ENCODE results near the gene CPNE5. TPM values are rescaled to one million over a fixed set of nuclear protein-coding genes. Genes with fewer than 3 reads are reported as not detected.
A peak's percentile ranks its signal among the peaks of the same experiment; 100 is the strongest.

Gene CPNE5
- total RNA-seq = under 1 TPM; 0.26 to 0.52 (median 0.28) TPM

DNA sequence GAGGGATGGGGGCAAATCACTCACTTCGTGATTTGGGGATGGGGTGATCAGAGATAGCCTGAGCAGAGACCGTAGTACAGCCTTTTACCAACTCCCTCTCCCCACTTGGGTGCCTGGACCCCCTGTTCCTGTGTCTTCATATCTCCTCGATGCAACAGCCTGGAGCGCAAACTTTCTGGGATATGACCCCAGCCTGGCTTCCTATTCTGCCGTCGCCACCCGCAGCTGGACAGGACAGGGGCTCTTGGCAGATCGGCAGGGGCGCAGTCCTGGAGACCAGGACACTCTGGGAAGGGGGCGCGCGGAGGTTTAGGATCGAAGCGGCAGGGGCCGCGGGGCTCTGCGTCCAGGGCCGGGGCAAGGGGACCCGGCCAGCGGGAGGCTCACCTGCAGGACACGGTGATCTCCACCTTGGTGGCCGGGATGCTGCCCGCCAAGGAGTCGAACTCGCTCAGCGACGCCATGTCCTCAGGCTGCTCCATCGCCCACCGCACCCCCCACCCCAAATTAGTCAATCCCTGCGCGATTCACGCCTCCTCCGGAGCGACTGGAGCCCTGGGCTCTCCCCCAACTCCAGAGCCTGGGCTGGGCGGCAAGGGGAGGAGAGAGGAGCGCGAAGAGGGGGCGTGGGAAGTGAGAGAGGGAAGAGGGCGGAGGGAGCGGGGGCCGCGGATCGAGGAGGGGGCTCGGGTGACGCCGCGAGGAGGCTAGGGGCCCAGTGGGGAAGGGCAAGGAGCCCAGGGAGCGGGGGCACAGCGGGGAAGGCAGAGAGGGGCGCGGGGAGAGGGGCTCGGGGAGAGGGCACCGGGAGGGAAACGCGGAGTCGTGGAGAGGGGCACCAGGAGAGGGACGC lies at the start of gene CPNE5:
Gene CPNE5, minus strand, starts transcription at position 549 of the 853 bp plus-strand sequence. Its CDS starts 67 bp downstream, at position 482.
- Mint-ChIP-seq H3K4me3 (peak within 1 kb of the TSS; percentile 76), H3K4me1 (ENCODE audit: low read depth) (peaks cover 8% of the 10 kb centered on the region), H3K36me3 (ENCODE audit: insufficient read depth) (no peaks in the 10 kb centered on the region), H3K9me3 (no peaks in the 10 kb centered on the region), H3K27me3 (ENCODE audit: low read depth) (peaks cover 29% of the 10 kb centered on the region)
- DNase-seq (no peak), ATAC-seq (peak; percentile 13 to 30)

DNA sequence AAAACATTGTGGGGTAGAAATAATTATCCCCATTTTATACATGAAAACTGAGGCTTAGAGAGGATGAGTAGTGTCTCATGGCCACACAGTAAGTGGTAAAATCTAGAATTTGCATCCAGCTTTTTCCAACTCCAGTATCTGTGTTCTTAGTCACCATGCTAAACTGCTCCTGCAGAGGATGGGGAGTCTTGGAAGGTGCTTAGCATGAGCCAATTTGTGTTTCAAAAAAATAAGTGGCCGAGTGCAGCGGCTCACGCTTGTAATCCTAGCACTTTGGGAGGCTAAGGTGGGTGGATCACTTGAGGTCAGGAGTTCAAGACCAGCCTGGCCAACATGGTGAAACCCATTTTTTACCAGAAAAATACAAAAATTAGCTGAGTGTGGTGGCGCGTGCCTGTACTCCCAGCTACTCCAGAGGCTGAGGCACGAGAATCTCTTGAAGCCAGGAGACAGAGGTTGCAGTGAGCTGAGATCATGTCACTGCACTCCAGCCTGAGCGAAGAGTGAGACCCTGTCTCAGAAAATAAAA lies 48.9 kb upstream of the CPNE5 start:
- Mint-ChIP-seq H3K27me3 (ENCODE audit: low read depth) (no peaks in the 10 kb centered on the region), H3K9me3 (no peaks in the 10 kb centered on the region), H3K4me1 (ENCODE audit: low read depth) (peaks cover 39% of the 10 kb centered on the region), H3K4me3 (peak overlapping the region; percentile 13), H3K36me3 (ENCODE audit: insufficient read depth) (no peaks in the 10 kb centered on the region)
- ATAC-seq (no peak), DNase-seq (no peak)

DNA sequence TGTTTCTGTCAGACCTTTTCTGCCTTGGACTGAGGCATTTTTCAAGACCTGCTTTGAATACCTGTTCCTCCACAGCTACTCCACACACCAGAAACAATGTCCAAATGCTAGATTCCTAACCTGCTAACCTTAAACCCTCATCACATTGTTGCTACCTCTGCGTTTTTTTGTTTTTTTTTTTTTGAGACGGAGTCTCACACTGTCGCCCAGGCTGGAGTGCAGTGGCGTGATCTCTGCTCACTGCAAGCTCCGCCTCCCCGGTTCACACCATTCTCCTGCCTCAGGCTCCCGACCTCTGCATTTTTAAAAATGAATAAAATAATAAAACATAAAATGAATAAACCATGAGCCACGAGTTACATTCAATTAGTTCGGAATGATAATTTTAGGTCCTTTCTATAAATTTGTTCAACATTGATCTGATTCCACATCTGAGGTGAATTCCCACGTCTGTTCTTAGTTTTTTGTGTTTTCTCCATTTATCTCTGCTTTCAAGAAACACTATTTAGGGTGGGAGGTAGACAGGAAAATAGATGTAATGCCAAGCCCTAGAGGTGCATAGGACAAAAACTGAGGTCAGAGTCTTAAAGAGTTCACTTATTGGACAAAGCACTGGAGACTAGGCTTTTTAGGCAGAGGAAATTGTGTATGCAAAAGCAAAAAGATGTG lies 47.8 kb upstream of the CPNE5 start:
- Mint-ChIP-seq H3K27me3 (ENCODE audit: low read depth) (no peaks in the 10 kb centered on the region), H3K36me3 (ENCODE audit: insufficient read depth) (no peaks in the 10 kb centered on the region), H3K4me1 (ENCODE audit: low read depth) (peaks cover 34% of the 10 kb centered on the region), H3K4me3 (peak overlapping the region; percentile 93), H3K9me3 (no peaks in the 10 kb centered on the region)
- ATAC-seq = no peak
- DNase-seq = no peak

DNA sequence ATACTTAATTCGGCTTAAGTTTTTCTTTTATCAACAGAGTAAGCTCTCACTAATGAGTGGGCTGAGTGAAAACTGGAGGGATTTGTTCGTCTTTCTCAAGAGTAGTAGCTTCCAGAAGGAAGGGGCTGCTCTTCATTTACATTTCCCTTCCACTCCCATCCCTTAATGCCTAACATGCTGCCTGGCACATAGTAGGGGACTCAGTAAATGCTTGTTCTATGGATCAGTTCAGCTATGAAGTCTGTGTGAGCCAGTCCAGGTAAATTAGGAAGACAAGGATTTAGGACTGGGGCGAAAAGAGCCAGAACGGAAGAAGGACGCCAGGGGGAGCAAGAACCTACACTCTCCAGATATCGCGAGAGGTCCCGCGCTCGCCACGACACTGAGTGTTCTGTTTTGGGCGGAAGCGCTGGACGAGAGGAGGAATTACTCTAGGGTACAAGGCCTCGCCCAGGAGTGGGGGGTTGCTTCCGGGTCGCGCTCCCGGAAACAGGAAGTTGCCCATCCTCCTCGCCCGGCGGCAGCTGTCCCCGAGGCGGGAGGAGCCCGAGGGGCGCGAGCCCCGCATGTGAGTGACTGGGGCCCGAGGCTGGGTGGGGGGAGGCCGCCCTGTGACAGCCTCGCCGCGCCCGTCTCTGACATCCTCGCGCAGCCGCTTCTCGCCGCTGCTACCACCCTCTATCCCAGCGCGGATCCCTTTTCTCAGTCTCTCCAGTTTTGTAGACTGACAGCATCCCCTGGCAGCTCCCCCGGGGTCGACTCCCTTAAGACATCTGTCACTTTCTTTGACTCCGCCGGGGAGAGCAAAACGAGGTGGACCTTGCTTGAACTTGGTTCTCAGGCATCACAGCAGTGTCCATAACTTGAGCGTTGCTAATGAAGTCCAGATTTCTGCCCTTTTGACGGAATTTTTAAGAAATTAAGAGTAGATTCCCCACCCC lies 46.5 kb upstream of the CPNE5 start, which contains the start of gene C6orf89:
Gene C6orf89, plus strand, starts transcription at position 492 of the 941 bp plus-strand sequence. CDS start 13,493 bp downstream, outside the sequence.
- ATAC-seq (peak; percentile 99), DNase-seq (peak; percentile 96)
- H3K4me1 Mint-ChIP-seq (ENCODE audit: low read depth) = peaks cover 33% of the 10 kb centered on the region
- H3K9me3 Mint-ChIP-seq = no peaks in the 10 kb centered on the region
- H3K36me3 Mint-ChIP-seq (ENCODE audit: insufficient read depth) = no peaks in the 10 kb centered on the region
- H3K27me3 Mint-ChIP-seq (ENCODE audit: low read depth) = no peaks in the 10 kb centered on the region
- H3K4me3 Mint-ChIP-seq = peak within 1 kb of the TSS; percentile 93

DNA sequence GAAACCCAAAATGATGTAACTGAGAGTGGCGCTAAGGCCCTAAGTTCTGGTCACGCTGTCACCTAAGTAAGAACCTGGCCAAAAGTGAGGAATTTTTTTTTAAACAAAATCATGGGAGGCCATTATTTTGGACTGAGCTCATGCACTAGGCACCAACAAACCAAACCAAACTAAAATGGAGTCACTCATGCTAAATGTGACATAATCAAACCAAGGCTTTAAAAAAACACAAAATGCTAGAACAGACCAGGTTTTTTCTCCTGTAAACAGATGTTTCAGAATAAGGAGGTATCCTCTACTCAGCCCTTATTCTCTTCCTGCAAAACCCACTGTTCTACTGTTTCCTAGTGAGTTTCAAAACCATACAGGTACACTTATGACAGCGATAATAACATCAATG lies 45.4 kb upstream of the CPNE5 start:
- peaks cover 1% of the 10 kb centered on the region for H3K27me3 Mint-ChIP-seq (ENCODE audit: low read depth)
- H3K4me3 Mint-ChIP-seq = no peak overlapping the region

DNA sequence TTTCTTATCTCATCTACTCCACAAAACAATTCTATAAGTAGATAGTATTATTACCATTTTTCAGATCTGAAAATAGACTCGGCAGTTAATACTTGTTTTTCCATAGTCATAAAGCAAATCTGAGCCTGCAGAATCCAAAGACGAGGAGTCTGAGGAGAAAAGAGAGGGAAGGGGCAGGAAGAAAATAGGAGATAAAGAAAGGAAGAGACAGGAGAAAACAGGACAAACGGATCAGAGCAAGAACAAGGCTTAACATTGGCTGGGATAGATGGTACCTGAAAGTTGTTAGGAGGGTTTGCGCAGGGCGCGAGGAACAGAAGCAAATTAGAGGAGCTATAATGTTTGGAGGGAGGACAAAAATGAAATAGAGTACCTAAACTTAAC lies 36.0 kb upstream of the CPNE5 start:
- peaks cover 9% of the 10 kb centered on the region for H3K27me3 Mint-ChIP-seq (ENCODE audit: low read depth)

More for the DNA sequence above, 45.4 kb upstream of the CPNE5 start:
- Mint-ChIP-seq H3K4me1 (ENCODE audit: low read depth) (peaks cover 33% of the 10 kb centered on the region), H3K9me3 (no peaks in the 10 kb centered on the region), H3K36me3 (ENCODE audit: insufficient read depth) (no peaks in the 10 kb centered on the region)
- DNase-seq = no peak
- ATAC-seq = no peak

DNA sequence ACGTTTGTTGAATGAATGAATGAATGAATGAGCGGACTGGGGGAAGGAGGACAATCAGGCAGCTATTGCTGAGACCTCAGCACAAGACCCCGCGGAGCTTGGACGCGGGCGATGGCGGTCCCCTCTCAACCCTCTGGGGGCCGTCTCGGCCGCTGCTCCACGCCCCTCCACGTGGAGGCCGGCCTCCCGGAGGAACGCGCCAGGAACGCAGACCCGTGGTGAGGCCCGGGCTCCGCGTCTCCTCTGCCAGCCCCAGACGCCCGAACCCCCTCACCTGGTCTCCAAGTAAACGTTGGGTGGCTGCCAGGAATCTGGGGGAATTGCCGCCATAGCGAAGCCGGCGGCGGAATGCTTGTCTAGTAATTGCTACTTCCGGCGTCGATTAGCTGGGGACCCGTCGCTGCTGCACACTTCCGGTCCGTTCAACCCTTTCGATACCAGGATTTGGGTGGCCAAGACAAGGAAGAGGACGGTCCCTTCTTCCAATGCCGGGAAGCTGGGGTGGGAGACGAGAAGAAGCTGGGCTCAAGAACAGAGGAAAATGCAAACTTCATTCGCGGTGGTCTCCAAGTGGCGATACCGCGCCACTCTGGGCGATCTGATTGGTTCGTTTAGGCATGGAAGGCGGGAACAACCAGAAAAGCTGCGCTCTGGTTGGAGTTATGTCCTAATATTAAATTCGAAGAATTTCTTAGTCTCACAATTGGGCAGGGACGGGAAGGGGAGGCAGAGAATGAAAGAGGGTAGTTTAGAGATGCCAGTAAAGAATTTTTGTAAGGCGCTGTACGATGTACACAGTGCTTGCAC lies 35.4 kb upstream of the CPNE5 start, which contains the start of gene PPIL1:
Gene PPIL1, minus strand, starts transcription at position 361 of the 807 bp plus-strand sequence. Its CDS starts 31 bp downstream, at position 330.
- peaks cover 26% of the 10 kb centered on the region for H3K4me1 Mint-ChIP-seq (ENCODE audit: low read depth)
- H3K36me3 Mint-ChIP-seq (ENCODE audit: insufficient read depth) = peaks cover 21% of the 10 kb centered on the region
- H3K27me3 Mint-ChIP-seq (ENCODE audit: low read depth) = peaks cover 8% of the 10 kb centered on the region
- DNase-seq = peak; percentile 77
- ATAC-seq = peak; percentile 91
- H3K4me3 Mint-ChIP-seq = peak within 1 kb of the TSS; percentile 90
- no peaks in the 10 kb centered on the region for H3K9me3 Mint-ChIP-seq

More for the DNA sequence above, 36.0 kb upstream of the CPNE5 start:
- DNase-seq (no peak), ATAC-seq (no peak)
- peaks cover 17% of the 10 kb centered on the region for H3K36me3 Mint-ChIP-seq (ENCODE audit: insufficient read depth)
- H3K4me3 Mint-ChIP-seq = peak overlapping the region; percentile 90
- H3K4me1 Mint-ChIP-seq (ENCODE audit: low read depth) = peaks cover 26% of the 10 kb centered on the region
- H3K9me3 Mint-ChIP-seq = no peaks in the 10 kb centered on the region

DNA sequence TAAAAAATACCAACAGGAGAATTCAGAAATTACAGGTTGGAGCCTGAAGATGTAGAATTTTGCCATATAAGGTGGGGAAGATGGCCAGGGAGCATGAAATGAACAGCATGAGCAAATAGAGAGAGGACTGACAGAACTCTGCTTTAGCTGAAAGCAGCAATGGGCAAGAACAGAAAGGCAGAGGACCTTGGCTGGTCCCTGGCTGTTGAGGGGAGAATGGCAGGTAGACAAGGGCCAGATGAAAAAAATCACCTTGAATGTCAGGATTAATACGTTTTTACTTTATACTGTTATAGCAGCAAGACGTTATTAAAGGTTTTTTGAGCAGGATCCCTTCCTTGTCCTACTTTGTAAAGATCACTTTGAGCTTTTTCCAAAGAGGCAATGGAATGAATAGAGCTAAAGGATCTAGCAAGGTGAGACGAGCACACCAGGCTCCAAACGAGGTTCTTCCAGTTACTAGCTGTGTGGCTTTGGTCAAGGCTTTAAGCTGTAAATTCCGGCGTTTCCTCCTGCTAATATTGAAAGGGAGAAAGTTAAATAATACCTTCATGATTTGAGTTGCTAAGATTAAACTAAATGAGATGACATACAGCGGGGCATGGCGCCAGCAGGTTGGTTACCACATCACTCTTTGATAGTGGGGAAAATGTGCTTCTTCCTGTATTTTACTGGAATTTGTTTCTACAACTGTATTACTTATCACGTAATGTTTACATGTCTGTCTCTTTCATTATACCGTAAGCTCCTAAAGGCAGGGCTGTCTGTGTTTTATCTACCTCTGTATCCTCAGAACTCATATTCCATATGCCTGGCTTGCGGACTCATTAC lies 34.6 kb upstream of the CPNE5 start:
- H3K27me3 Mint-ChIP-seq (ENCODE audit: low read depth) = peaks cover 5% of the 10 kb centered on the region
- ATAC-seq (peak in 1 of 2 donors; percentile 3), DNase-seq (no peak)
- H3K4me3 Mint-ChIP-seq = peak overlapping the region; percentile 90
- peaks cover 23% of the 10 kb centered on the region for H3K36me3 Mint-ChIP-seq (ENCODE audit: insufficient read depth)
- peaks cover 30% of the 10 kb centered on the region for H3K4me1 Mint-ChIP-seq (ENCODE audit: low read depth)
- H3K9me3 Mint-ChIP-seq = no peaks in the 10 kb centered on the region

DNA sequence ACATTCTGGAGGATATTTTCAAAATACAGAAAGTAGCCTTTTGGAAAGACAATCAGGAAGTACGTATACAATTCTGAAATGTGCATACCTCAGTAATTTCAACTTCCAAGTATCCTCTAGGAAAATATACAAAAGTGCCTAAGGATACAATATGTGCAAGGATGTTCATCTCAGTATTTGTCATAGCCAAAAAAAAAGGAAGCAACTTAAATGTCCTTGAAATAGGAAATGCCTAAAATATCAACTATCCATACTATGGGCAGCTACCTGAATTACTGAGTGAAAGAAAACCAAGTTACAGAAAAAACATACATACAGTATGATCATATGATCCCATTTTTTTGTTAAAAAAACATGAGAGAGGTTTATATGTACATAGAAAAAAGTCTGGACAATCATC lies 33.9 kb upstream of the CPNE5 start:
- H3K36me3 Mint-ChIP-seq (ENCODE audit: insufficient read depth) = peaks cover 27% of the 10 kb centered on the region
- no peaks in the 10 kb centered on the region for H3K9me3 Mint-ChIP-seq
- ATAC-seq (no peak), DNase-seq (no peak)
- peaks cover 4% of the 10 kb centered on the region for H3K27me3 Mint-ChIP-seq (ENCODE audit: low read depth)
- H3K4me3 Mint-ChIP-seq = peak overlapping the region; percentile 90
- H3K4me1 Mint-ChIP-seq (ENCODE audit: low read depth) = peaks cover 32% of the 10 kb centered on the region

DNA sequence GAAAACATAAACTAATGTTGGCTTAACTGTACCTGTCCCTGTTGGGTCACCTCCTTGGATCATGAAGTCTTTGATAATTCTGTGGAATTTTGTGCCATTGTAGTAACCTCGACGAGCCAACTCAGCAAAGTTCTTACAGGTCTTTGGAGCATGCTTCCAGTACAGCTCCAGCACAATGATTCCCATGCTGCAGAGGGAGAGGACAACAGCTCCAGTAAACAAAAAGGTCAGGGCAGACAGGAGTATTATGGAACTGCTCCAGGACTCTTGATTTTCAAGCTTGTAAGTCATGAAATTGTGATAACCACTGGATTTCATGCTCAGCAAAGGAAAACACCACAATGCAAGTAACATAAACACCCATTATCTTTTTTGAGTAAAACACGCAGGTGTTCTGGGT lies 32.4 kb upstream of the CPNE5 start:
- no peaks in the 10 kb centered on the region for H3K9me3 Mint-ChIP-seq
- no peak overlapping the region for H3K4me3 Mint-ChIP-seq

DNA sequence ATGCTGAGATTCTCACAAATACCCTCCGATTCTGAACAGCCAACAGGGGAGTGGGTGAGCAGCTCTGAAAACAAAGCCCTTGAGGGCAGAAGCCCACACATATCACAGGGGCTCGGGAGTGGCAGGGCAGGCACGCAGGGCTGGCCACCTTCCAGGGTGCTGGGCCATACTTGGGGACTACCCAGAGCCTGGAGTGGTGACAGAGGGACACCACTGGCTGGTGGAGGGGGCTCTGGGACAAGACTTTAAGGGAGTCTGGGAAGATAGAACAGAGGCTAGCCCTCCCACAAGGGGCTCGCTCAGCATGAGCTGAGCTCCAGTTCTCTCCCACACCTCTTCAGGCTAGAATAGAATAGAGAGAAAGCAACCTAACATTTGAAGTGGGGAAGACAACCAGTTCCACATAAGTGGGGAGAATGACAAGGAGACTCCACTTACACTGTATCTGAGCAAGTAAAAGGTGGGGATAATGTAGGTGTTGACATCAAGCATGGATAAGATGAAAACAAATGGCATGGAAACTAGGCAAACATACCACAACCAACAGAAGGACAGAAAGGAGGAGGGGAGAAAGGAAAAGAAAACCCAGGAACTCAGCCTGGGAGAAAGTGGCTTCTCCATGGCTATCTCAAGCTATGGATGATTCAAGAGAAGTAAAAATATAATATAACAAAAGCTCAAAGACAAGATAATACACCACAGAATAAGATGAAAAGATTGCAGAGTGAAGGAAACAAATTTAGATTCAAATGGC lies 28.4 kb upstream of the CPNE5 start:
- DNase-seq (no peak), ATAC-seq (no peak)
- H3K27me3 Mint-ChIP-seq (ENCODE audit: low read depth) = no peaks in the 10 kb centered on the region
- no peak overlapping the region for H3K4me3 Mint-ChIP-seq
- peaks cover 55% of the 10 kb centered on the region for H3K4me1 Mint-ChIP-seq (ENCODE audit: low read depth)
- peaks cover 64% of the 10 kb centered on the region for H3K36me3 Mint-ChIP-seq (ENCODE audit: insufficient read depth)
- H3K9me3 Mint-ChIP-seq = no peaks in the 10 kb centered on the region

More for the DNA sequence above, 32.4 kb upstream of the CPNE5 start:
- Mint-ChIP-seq H3K27me3 (ENCODE audit: low read depth) (no peaks in the 10 kb centered on the region), H3K36me3 (ENCODE audit: insufficient read depth) (peaks cover 38% of the 10 kb centered on the region), H3K4me1 (ENCODE audit: low read depth) (peaks cover 44% of the 10 kb centered on the region)
- ATAC-seq = no peak
- DNase-seq = no peak

DNA sequence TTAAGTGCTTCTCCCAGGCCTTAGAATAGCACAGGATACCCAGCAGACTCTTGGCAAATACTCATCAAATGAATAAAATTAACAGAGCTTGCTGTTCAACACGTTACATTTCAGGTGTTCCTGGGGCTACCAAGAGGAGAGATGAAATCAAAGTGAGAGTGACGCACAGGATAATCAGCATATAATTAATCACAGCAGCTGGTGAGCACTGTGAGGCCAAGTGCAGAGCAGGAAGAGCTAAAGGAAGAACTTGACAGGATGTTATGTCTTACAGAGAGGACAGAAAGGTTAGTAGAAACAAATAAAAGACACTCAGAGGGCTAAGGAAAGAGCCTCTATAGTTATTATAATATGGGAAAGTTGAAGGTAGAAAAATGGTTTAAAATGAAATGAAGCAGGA lies 26.6 kb upstream of the CPNE5 start:
- peak in 1 of 2 donors; percentile 21 for ATAC-seq
- no peaks in the 10 kb centered on the region for H3K9me3 Mint-ChIP-seq
- peaks cover 49% of the 10 kb centered on the region for H3K4me1 Mint-ChIP-seq (ENCODE audit: low read depth)

More for the DNA sequence above, 26.6 kb upstream of the CPNE5 start:
- no peak for DNase-seq
- Mint-ChIP-seq H3K4me3 (no peak overlapping the region), H3K36me3 (ENCODE audit: insufficient read depth) (peaks cover 60% of the 10 kb centered on the region), H3K27me3 (ENCODE audit: low read depth) (no peaks in the 10 kb centered on the region)

Measured in activated T-cell treated with anti-CD3 and anti-CD28 coated beads, Interleukin-2, amount 50 U/mL, for 4 hours (primary cell).